CD4-positive, alpha-beta T cell treated with Interleukin-12 subunit alpha and Interleukin-12 subunit beta, for 1 hour (primary cell): ENCODE measurements around the gene LYPD8.

Source experiments
- DNase-seq: peaks from one replicate; pipeline ENCODE4 v3.0.0-alpha.2; 2020

Gene LYPD8

GRCh38 chr1:248696774-248697173 lies 58.8 kb downstream of the LYPD8 start:
- DNase-seq: no peak

- peak; percentile 16 for DNase-seq
These were observed 59.3 kb downstream of the LYPD8 start for GRCh38 chr1:248696261-248696660.

- no peak for DNase-seq
These were observed 60.0 kb downstream of the LYPD8 start for GRCh38 chr1:248695451-248696132.

- no peak for DNase-seq
These were observed 63.9 kb downstream of the LYPD8 start for GRCh38 chr1:248691567-248692155.
